ENCODE measurements around the gene KCNG2. TPM values are rescaled to one million over a fixed set of nuclear protein-coding genes. Genes with fewer than 3 reads are reported as not detected.

The KCNG2 gene
- polyA plus RNA-seq, 1 donor from 2014 or later, result not detected

- H3K27me3 ChIP-seq (ENCODE audit: insufficient read depth, low read depth, low read length), result no peaks in the 10 kb centered on the region
- no peak overlapping the region for H3K4me2 ChIP-seq (ENCODE audit: low read length)
- H3K36me3 ChIP-seq (ENCODE audit: insufficient read depth, low read length), result no peaks in the 10 kb centered on the region
- H3K79me2 ChIP-seq (replicated peaks; ENCODE audit: insufficient read depth, low read length), result no peaks in the 10 kb centered on the region
- H3K4me3 ChIP-seq (ENCODE audit: low read length), result no peak overlapping the region
- H4K20me1 ChIP-seq (ENCODE audit: insufficient read depth), result no peaks in the 10 kb centered on the region
- H3K9me3 ChIP-seq (ENCODE audit: low read length), result no peaks in the 10 kb centered on the region
- H3K27ac ChIP-seq (ENCODE audit: low read length), result no peak overlapping the region
- no peaks in the 10 kb centered on the region for H3K9me2 ChIP-seq (ENCODE audit: insufficient read depth, low read length)
- H3K9ac ChIP-seq (ENCODE audit: low read length), result no peak overlapping the region
- TF ChIP-seq REST (IDR thresholded peaks at IDR 0.05; ENCODE audit: borderline replicate concordance), result no peak
- TF ChIP-seq POLR2AphosphoS5 (IDR thresholded peaks at IDR 0.05), result no peak
- TF ChIP-seq RAD21 (conservative IDR thresholded peaks at IDR 0.05), result no peak
- TF ChIP-seq TAF1 (IDR thresholded peaks at IDR 0.05; ENCODE audit: low read depth), result no peak
- TF ChIP-seq EZH2 (IDR thresholded peaks at IDR 0.05; ENCODE audit: borderline replicate concordance, insufficient read depth, low read length, poor library complexity, severe bottlenecking), result no peak
- TF ChIP-seq MXI1 (conservative IDR thresholded peaks at IDR 0.05; ENCODE audit: poor library complexity, severe bottlenecking), result no peak
- no peak for TF ChIP-seq CTCF (IDR thresholded peaks at IDR 0.05; ENCODE audit: poor library complexity, severe bottlenecking)
- TF ChIP-seq SMC3 (conservative IDR thresholded peaks at IDR 0.05; ENCODE audit: poor library complexity), result no peak
- TF ChIP-seq EP300 (conservative IDR thresholded peaks at IDR 0.05; ENCODE audit: poor library complexity, severe bottlenecking), result no peak
- no peaks in the 10 kb centered on the region for H3F3A ChIP-seq (ENCODE audit: insufficient read depth, low read length, poor library complexity, severe bottlenecking)
- no peak overlapping the region for H2AFZ ChIP-seq (ENCODE audit: low read depth, low read length)
These were observed 17.9 kb downstream of the KCNG2 start for GRCh38 chr18:79815657-79816056.

- Histone ChIP-seq H3K9me3 (ENCODE audit: low read length) (no peaks in the 10 kb centered on the region), H3K4me2 (ENCODE audit: low read length) (no peak overlapping the region), H3K79me2 (replicated peaks; ENCODE audit: insufficient read depth, low read length) (no peaks in the 10 kb centered on the region), H4K20me1 (ENCODE audit: insufficient read depth) (no peaks in the 10 kb centered on the region), H3K4me3 (ENCODE audit: low read length) (no peak overlapping the region), H3K36me3 (ENCODE audit: insufficient read depth, low read length) (no peaks in the 10 kb centered on the region), H3K27ac (ENCODE audit: low read length) (no peak overlapping the region), H3K9ac (ENCODE audit: low read length) (no peak overlapping the region), H3K27me3 (ENCODE audit: insufficient read depth, low read depth, low read length) (no peaks in the 10 kb centered on the region), H2AFZ (ENCODE audit: low read depth, low read length) (no peak overlapping the region), H3F3A (ENCODE audit: insufficient read depth, low read length, poor library complexity, severe bottlenecking) (no peaks in the 10 kb centered on the region), H3K9me2 (ENCODE audit: insufficient read depth, low read length) (no peaks in the 10 kb centered on the region)
- TF ChIP-seq EP300 (conservative IDR thresholded peaks at IDR 0.05; ENCODE audit: poor library complexity, severe bottlenecking) (no peak), TAF1 (IDR thresholded peaks at IDR 0.05; ENCODE audit: low read depth) (no peak), EZH2 (IDR thresholded peaks at IDR 0.05; ENCODE audit: borderline replicate concordance, insufficient read depth, low read length, poor library complexity, severe bottlenecking) (no peak), SMC3 (conservative IDR thresholded peaks at IDR 0.05; ENCODE audit: poor library complexity) (no peak), MXI1 (conservative IDR thresholded peaks at IDR 0.05; ENCODE audit: poor library complexity, severe bottlenecking) (no peak), RAD21 (conservative IDR thresholded peaks at IDR 0.05) (no peak), REST (IDR thresholded peaks at IDR 0.05; ENCODE audit: borderline replicate concordance) (no peak), CTCF (IDR thresholded peaks at IDR 0.05; ENCODE audit: poor library complexity, severe bottlenecking) (no peak), POLR2AphosphoS5 (IDR thresholded peaks at IDR 0.05) (no peak)
These were observed 18.4 kb downstream of the KCNG2 start for GRCh38 chr18:79816092-79816491.
